K562 (cell line): Measurements from ENCODE around the gene PTBP3.

ENCODE experiments used
- ELF1 ChIP-seq: fragments of 200-800 bp; sonication (Bioruptor generic); IDR thresholded peaks from 2 replicates; pipeline ENCODE4 v1.6.1; 2016; ENCODE audit warnings: missing genetic modification characterization, missing compliant biosample characterization
- MAFK ChIP-seq: IDR thresholded peaks from 2 replicates; pipeline ENCODE4 v1.6.1; 2011; ENCODE audit warnings: low read length, improper control_type of control experiment
- NFRKB ChIP-seq: fragments of 450-650 bp; IDR thresholded peaks from 2 replicates; pipeline ENCODE4 v1.6.1; 2016; ENCODE audit warnings: low read depth
- NFYB ChIP-seq: IDR thresholded peaks from 2 replicates; pipeline ENCODE4 v1.6.1; 2011; ENCODE audit warnings: mild to moderate bottlenecking, moderate library complexity; ENCODE audit not compliant: insufficient read length; ENCODE audit errors: extremely low read depth
- RBM25 ChIP-seq: fragments of 200-400 bp; formaldehyde crosslinking; IDR thresholded peaks from 2 replicates; pipeline ENCODE4 v1.6.1; 2018; ENCODE audit warnings: low read length, low read depth, moderate library complexity; ENCODE audit not compliant: severe bottlenecking
- RFX5 ChIP-seq: IDR thresholded peaks from 2 replicates; pipeline ENCODE4 v1.6.1; 2011; ENCODE audit warnings: low read depth, mild to moderate bottlenecking, improper control_type of control experiment, low read length
- SMC3 ChIP-seq: conservative IDR thresholded peaks from 2 replicates; pipeline ENCODE4 v1.6.1; 2011; ENCODE audit warnings: low read depth, low read length, improper control_type of control experiment; ENCODE audit not compliant: insufficient read depth
- SP2 ChIP-seq: IDR thresholded peaks from 2 replicates; pipeline ENCODE4 v1.6.1; 2011; ENCODE audit warnings: mild to moderate bottlenecking, low read depth, low read length, moderate library complexity; ENCODE audit not compliant: poor library complexity, severe bottlenecking; ENCODE audit errors: extremely low read depth
- TBP ChIP-seq: optimal IDR thresholded peaks from 2 replicates; pipeline ENCODE3; 2011; ENCODE audit warnings: low read depth, low read length, improper control_type of control experiment
- ZBTB40 ChIP-seq, 2 experiments: fragments of 450-650 bp in 1 of 2; sonication (generic) in 1 of 2; formaldehyde crosslinking in 1 of 2; IDR thresholded peaks; 2 replicates each; pipeline versions ENCODE4 v1.7.1 to v1.9.0; 2016 to 2022; ENCODE audit warnings: inconsistent platforms in 1 of 2, mild to moderate bottlenecking in 1 of 2, missing genetic modification reagents in 1 of 2
- ZBTB8A ChIP-seq: fragments of 450-650 bp; IDR thresholded peaks from 2 replicates; pipeline ENCODE4 v1.6.1; 2018; ENCODE audit warnings: mild to moderate bottlenecking, moderate library complexity; ENCODE audit not compliant: partially characterized antibody
- ZNF75A ChIP-seq: fragments of 450-650 bp; formaldehyde crosslinking; IDR thresholded peaks from 2 replicates; pipeline ENCODE4 v1.4.0; 2020; ENCODE audit warnings: mild to moderate bottlenecking
- TF ChIP-seq, protein P1 (sequence below), 3 experiments: IDR thresholded peaks in 2 of 3; conservative IDR thresholded peaks in 1 of 3; 2 replicates each; pipeline ENCODE4 v1.5.1; 2011 to 2012; ENCODE audit warnings: low read length in 3 of 3, mild to moderate bottlenecking in 3 of 3, control low read depth in 2 of 3, improper control_type of control experiment in 1 of 3, inconsistent platforms in 1 of 3, low read depth in 1 of 3, mixed read lengths in 1 of 3, moderate library complexity in 1 of 3; ENCODE audit not compliant: insufficient read depth in 2 of 3
- TF ChIP-seq, protein P2 (sequence below): fragments of 450-650 bp; formaldehyde crosslinking; IDR thresholded peaks from 2 replicates; pipeline ENCODE4 v1.4.0; 2022; ENCODE audit warnings: mild to moderate bottlenecking, moderate library complexity

GRCh38 chr9:112371060-112371459 lies 37.6 kb upstream of the PTBP3 start:
- TF ChIP-seq NFYB (no peak), NFRKB (no peak), MAFK (no peak), TBP (no peak), ZBTB40 (IDR thresholded peaks at IDR 0.05) (no peak), ZBTB40 (CRISPR knock-in tag; IDR thresholded peaks at IDR 0.05) (no peak), SMC3 (no peak), ZBTB8A (no peak), RFX5 (no peak), SP2 (no peak), ZNF75A (CRISPR knock-in tag) (no peak), RBM25 (no peak), ELF1 (no peak)
- TF ChIP-seq, protein P1, sequence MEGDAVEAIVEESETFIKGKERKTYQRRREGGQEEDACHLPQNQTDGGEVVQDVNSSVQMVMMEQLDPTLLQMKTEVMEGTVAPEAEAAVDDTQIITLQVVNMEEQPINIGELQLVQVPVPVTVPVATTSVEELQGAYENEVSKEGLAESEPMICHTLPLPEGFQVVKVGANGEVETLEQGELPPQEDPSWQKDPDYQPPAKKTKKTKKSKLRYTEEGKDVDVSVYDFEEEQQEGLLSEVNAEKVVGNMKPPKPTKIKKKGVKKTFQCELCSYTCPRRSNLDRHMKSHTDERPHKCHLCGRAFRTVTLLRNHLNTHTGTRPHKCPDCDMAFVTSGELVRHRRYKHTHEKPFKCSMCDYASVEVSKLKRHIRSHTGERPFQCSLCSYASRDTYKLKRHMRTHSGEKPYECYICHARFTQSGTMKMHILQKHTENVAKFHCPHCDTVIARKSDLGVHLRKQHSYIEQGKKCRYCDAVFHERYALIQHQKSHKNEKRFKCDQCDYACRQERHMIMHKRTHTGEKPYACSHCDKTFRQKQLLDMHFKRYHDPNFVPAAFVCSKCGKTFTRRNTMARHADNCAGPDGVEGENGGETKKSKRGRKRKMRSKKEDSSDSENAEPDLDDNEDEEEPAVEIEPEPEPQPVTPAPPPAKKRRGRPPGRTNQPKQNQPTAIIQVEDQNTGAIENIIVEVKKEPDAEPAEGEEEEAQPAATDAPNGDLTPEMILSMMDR (IDR thresholded peaks at IDR 0.05 in 2 of 3, conservative IDR thresholded peaks at IDR 0.05 in 1 of 3; ENCODE audit: insufficient read depth in 2 of 3, low read depth in 1 of 3, low read length in 3 of 3): no peak
- TF ChIP-seq, protein P2, sequence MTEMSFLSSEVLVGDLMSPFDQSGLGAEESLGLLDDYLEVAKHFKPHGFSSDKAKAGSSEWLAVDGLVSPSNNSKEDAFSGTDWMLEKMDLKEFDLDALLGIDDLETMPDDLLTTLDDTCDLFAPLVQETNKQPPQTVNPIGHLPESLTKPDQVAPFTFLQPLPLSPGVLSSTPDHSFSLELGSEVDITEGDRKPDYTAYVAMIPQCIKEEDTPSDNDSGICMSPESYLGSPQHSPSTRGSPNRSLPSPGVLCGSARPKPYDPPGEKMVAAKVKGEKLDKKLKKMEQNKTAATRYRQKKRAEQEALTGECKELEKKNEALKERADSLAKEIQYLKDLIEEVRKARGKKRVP (CRISPR knock-in tag): no peak
